SK-N-SH treated with all-trans-retinoic acid at 6 μM for 48 hours (cell line): ENCODE data around the gene NCMAP.

ENCODE experiments used
- OSR1 ChIP-seq: fragments of 250-450 bp; sonication (Bioruptor Pico); IDR thresholded peaks from 2 replicates; pipeline ENCODE4 v1.8.0; 2022; ENCODE audit warnings: moderate library complexity, mild to moderate bottlenecking, inconsistent platforms
- PATZ1 ChIP-seq: fragments of 250-450 bp; sonication (Bioruptor Pico); IDR thresholded peaks from 2 replicates; pipeline ENCODE4 v1.8.0; 2020; ENCODE audit warnings: mild to moderate bottlenecking, moderate library complexity, borderline replicate concordance
- ZNF565 ChIP-seq: fragments of 450-650 bp; formaldehyde crosslinking; conservative IDR thresholded peaks from 2 replicates; pipeline ENCODE4 v1.5.0; 2020; ENCODE audit warnings: low read depth, mild to moderate bottlenecking, moderate library complexity
- ZNF70 ChIP-seq: fragments of 450-650 bp; formaldehyde crosslinking; IDR thresholded peaks from 2 replicates; pipeline ENCODE4 v1.5.0; 2020; ENCODE audit warnings: mild to moderate bottlenecking, moderate library complexity
- TF ChIP-seq, protein P1 (sequence below): fragments of 250-450 bp; sonication (Bioruptor Pico); IDR thresholded peaks from 2 replicates; pipeline ENCODE4 v1.5.1; 2021; ENCODE audit warnings: mild to moderate bottlenecking, moderate library complexity
- TF ChIP-seq, protein P2 (sequence below): fragments of 250-450 bp; sonication (Bioruptor Pico); IDR thresholded peaks from 2 replicates; pipeline ENCODE4 v1.8.0; 2021; ENCODE audit warnings: low read depth, mild to moderate bottlenecking, moderate library complexity, borderline replicate concordance

DNA sequence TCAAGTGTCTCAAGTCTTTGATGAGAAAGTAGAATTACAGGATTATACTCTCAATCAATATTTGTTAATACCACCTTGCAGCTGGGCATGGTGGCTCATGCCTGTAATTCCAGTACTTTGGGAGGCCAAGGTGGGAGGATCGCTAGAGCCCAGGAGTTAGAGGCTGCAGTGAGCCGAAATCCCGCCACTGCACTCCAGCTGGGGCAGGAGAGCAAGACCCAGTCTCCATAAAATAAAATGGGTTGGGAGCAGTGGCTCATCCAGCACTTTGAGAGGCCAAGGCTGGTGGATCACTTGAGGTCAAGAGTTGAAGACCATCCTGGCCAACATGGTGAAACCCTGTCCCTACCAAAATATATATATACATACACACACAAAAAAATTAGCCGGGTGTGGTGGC lies 1.2 kb upstream of the NCMAP start:
- TF ChIP-seq, protein P1, sequence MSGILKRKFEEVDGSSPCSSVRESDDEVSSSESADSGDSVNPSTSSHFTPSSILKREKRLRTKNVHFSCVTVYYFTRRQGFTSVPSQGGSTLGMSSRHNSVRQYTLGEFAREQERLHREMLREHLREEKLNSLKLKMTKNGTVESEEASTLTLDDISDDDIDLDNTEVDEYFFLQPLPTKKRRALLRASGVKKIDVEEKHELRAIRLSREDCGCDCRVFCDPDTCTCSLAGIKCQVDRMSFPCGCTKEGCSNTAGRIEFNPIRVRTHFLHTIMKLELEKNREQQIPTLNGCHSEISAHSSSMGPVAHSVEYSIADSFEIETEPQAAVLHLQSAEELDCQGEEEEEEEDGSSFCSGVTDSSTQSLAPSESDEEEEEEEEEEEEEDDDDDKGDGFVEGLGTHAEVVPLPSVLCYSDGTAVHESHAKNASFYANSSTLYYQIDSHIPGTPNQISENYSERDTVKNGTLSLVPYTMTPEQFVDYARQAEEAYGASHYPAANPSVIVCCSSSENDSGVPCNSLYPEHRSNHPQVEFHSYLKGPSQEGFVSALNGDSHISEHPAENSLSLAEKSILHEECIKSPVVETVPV (CRISPR knock-in tag), result no peak
- TF ChIP-seq ZNF565 (CRISPR knock-in tag) (no peak), PATZ1 (CRISPR knock-in tag) (no peak), OSR1 (CRISPR knock-in tag) (no peak), ZNF70 (CRISPR knock-in tag) (no peak)
- TF ChIP-seq, protein P2, sequence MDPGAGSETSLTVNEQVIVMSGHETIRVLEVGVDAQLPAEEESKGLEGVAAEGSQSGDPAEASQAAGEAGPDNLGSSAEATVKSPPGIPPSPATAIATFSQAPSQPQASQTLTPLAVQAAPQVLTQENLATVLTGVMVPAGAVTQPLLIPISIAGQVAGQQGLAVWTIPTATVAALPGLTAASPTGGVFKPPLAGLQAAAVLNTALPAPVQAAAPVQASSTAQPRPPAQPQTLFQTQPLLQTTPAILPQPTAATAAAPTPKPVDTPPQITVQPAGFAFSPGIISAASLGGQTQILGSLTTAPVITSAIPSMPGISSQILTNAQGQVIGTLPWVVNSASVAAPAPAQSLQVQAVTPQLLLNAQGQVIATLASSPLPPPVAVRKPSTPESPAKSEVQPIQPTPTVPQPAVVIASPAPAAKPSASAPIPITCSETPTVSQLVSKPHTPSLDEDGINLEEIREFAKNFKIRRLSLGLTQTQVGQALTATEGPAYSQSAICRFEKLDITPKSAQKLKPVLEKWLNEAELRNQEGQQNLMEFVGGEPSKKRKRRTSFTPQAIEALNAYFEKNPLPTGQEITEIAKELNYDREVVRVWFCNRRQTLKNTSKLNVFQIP, result no peak
